HG02973 (cell line): ENCODE results near the gene ZNF672.
"Not testable (repeated sequence)": the region's sequence is repeated elsewhere in the genome, so short reads cannot be mapped to it uniquely, and the experiment has no call there.

Experiments
- ATAC-seq: cut with Tn5 transposase; IDR thresholded peaks from one replicate; pipeline ENCODE4 v1.9.1; 2021; ENCODE audit warnings: moderate library complexity; ENCODE audit not compliant: unreplicated experiment

The ZNF672 gene

DNA sequence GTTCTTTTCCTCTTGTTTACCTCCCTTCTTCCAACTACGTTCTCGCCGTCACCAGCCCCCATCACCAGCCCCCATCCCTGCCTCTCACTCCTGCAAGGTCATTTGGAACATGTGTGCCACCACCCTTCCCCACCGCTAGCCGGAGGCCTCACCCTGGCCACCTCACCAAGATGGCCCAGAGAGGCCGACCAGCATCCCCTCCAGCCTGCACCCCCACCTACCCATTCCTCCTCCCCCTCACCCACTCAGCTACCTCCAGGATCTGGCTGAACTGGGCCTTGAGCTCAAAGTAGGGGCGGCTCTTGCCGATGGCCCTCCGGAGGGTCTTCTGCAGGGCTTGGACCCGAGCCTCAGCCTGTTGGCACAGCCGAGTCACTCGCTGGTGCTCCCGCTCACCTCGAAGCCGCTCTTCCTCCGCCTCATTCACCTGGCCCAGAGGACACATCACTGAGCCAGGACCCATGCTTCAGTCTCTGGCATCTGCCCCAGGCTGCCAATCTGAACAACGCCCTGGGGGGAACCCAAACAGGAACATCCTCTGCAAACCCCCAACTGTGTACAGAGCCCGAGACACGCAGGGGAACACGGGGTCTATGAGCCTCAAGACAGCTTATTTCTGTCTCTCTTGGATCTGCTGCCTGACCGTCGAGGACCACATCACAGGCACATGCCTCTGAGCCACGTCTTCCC is 25.1 kb upstream of the ZNF672 start:
- no peak for ATAC-seq

GRCh38 chr1:248813546-248813945 is 24.5 kb upstream of the ZNF672 start:
- ATAC-seq = no peak

DNA sequence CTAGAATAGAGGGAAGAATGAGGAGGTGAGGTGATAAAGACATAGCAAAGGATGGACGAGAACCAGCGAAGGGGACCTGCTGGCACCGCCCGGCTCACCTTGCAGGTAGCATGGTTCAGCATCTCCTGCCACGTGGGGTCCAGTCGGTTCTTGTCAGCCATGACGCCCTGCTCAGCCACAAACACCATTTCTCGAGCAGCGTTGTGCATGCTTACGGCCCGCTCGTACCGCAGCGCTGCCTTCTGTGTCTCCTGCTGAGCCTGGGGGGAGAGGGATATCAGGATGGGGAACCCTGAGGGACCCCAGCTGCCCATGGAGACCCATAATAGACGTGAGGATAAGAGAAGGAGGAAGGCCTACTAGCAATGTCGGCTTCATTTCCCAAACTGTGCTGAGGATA is 23.7 kb upstream of the ZNF672 start:
- ATAC-seq = no peak

DNA sequence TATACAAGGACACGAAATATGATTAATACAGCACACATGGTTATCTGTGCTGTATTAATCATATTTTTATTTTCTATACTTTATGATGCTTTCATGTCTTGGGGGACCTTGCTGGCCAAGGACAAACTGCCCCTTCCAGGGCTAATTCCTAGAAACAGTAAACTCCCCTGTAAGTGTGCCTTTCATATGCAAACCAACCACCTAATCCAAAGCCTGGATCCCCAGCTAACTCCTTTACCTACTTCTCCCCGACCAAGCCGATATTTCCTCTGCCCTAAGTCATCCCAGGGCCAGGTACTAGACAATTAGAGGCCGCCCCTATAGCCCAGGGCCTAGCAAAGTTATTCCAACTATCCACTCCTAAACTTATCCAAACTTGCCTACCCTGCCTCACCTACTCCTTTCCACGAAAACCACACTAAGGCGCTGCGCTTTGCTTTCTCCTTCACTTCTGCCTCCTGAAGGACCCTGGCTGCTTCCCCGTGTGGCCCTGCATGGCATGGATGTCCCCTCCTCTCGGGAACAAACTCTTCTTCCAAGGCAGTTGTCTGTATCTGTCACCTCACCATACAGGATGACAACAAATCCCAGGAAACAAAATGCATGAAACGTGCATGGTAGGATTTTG is 22.5 kb upstream of the ZNF672 start:
- ATAC-seq = no peak

DNA sequence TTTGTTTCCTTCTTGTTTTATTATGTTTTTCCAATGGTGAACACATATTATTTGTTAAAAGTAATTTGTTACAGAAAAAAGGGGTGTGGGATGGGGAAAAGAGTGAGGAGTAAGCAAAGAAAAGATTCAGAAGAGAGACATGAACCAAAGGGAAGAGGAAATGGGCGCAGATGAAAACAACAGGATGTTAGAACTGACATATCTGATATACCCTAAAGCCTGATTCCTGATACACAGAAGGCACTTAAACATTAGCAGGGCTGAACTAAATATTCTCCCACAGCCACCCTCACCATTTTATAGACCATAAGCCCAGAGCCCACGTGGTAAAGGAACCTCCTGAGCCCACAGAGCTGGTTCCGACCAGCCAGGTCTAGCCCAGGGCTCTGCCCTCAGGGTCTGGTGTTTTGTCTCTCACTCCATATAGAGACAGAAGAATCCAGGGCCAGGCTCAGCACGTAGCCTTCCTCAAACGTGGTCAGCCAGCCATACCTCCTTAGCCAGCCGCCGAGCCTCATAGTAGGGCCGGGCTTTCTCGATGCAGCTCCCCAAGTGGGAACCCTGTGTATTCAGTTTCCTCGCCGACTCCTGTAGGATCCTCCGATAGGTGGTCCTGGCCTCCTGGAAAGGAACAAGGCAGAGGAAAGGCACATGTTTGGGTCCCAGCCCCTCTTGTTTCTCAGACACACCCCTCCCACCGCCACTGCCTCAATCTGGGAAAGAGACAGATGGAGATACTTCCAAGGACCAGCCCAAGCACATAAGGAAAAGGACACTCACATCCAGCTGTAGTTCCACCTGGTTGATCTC is 21.8 kb upstream of the ZNF672 start:
- ATAC-seq = no peak

GRCh38 chr1:248817065-248817464 is 21.0 kb upstream of the ZNF672 start:
- ATAC-seq = no peak

DNA sequence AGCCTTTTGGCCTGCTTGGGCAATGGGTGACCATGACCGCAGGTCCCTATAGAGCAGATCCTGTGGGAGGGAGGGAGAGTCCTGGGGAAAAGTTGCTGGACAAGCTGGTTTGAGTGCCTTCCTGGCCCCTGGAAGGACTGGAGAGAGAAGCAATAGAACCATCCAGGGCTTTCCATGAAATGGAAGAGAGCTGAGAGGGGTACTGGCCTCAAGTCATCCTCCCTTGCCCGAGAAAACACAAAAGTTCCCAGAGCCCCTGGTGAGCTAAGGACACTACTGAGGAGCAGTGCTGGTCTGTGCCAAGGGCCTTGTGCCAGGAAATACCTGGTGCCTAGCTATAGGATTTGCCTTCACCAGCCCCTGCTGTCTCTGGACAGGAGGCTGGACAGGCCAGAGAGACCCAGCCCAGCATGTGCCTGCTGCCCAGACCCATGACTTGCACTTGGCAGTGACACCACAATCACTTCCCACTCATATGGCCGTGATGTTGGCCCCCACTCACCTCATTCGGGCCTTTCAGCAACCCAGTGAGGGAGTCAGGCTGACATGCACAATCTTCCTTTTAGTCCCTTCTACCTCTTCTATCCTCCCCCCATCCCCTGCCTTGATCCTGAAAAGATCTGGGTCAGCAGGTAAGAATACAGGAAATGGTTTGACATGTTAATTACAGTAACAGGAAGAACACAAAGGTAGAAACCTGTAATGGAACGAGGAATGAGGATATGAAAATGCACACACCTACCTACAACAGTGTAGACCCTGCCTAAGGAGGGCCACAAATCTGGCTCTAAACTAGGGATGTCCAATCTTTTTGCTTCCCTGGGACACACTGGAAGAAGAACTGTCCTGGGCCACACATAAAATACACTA is 19.3 kb upstream of the ZNF672 start:
- ATAC-seq = peak; percentile 58

- no peak for ATAC-seq
Observed at GRCh38 chr1:248820041-248820585, 17.9 kb upstream of the ZNF672 start.

DNA sequence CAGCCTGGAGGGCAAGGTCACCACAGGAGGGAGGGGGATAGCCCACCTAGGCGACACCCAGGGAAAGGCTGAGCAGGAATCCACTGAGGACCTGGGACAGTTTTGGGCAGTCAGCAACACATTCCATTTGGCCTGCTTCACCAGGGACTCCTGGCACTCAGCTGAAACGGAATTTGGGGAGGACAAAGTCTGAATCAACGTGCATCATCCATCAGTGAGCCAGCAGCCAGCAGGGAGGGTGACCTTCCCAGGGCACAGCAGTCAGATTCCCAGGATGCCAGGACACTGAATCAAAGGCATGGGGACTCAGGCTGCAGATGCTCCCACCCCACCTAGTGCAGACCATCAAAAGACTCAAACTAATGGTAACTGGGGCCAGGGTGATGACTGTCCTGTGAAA is 16.9 kb upstream of the ZNF672 start:
- ATAC-seq = no peak

GRCh38 chr1:248821641-248822040 is 16.4 kb upstream of the ZNF672 start:
- no peak for ATAC-seq

DNA sequence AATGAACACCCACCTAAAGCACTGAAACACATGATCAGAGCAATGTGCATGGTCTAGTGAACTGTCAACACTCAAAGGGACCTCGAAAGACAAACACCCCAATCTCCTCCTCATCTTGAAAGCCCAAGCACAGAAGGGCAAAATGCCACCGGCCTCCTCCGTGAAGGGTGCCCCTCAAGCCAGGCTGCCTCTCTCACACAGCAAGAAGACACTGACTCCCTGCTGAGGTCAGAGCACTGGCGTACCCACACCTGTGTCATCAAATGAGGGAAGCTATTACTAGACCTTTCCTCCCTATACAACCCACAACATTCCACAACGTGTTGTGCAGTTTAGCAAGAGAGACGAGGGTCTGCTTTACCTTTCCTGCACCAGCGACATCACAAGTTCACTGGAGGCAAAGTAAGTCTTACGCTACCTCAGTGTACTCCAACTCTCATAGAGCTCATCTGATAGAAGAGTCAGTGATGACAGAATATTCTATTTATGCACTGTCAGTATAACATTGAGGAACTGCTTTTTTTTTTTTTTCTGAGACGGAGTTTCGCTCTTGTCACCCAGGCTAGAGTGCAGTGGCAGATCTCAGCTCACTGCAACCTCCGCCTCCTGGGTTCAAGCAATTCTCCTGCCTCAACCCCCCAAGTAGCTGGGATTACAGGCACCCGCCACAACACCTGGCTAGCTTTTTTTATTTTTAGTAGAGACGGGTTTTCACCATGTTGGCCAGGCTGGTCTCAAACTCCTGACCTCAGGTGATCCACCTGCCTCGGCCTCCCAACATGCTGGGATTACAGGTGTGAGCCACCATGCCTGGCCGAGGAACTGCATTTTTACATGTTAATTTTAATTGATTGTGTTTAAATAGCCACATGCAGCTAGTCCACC is 15.6 kb upstream of the ZNF672 start:
- ATAC-seq = peak; percentile 16

GRCh38 chr1:248823517-248824001 is 14.5 kb upstream of the ZNF672 start:
- ATAC-seq = no peak

DNA sequence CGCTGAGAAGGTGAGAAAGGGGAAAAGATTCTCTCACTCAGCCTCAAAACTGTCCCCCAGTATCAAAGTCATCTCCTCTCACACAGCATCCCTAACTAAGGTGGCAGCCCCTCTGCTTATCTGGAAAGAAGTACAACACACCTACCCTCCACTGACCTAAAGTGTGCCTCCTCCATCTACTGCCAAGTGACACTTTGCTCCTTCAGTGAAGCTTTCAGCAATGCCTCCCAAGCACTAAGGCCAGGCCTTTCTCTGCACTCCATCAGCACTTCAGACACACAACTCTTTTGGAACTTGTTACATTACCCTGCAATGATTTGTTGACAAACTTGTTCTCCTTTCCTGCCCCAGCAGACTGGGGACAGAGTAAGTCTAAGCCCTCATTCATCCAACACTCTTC is 13.7 kb upstream of the ZNF672 start:
- ATAC-seq = no peak

DNA sequence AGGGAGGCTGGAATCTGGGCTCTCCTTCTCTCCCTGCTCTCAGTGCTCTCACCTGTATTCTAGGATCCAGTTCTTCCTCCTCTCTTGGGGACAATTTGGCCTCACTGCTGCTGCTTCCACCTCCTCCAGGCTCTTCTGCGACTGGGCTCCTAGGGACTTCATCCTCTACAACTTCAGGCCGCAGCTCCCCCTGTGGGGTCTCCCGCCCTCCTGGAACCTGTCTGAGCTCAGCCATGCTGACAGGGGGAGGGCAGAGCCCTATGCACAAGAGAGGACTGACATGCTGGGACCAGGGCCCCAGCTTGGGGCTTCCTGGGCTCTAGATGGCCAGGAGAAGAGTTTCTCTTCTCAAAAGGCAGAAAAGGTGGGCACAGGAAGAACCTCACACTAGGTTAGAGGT is 13.3 kb upstream of the ZNF672 start:
- ATAC-seq = no peak

GRCh38 chr1:248825136-248825535 is 12.9 kb upstream of the ZNF672 start:
- ATAC-seq = no peak

- peak; percentile 3 for ATAC-seq
Observed at GRCh38 chr1:248825573-248825908, 12.5 kb upstream of the ZNF672 start.

DNA sequence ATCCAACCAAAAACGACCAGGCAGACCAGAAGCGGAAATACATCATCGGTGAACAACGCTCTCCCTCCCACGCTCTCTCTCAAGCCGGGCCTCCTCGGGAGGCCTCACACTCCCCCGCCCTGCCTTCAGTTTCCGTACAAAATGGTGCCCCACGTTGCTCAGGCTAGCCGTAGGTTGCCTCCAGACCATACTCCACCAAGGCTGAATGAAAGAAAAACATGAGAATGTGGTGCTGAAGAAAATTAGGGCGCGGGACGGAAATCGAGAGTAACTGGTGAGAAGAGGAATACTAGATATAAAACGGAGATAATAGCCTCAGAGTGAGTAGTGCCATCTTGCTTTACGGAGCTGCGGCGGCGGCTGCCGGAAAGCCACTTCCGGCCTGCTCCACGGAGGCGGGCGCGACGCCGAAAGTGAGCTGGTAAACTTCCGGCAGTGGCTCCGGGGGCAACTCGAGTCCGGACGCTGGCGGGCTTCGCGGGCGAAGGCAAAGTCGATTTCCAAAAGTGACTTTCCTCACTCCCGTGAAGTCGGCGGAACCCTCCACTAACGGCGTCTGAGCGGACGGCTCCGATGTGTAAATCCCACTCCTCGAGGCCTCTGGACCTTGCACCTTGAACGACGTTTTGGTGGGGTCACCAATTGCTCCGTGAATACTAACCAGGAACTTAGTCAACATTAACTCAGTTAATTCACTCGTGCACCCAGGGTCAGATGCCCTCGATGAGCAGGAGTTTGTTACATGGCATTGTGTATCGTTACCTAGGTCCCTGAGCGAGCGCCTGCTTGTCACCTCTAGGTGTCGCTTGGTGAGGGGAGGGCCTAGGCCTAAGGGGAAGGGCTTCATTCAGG is 11.9 kb upstream of the ZNF672 start, which contains the start of gene SH3BP5L:
Gene SH3BP5L (minus strand): TSS at position 7 of the 852 bp plus-strand sequence. CDS start 980 bp downstream, outside the sequence.
- ATAC-seq = peak; percentile 88

DNA sequence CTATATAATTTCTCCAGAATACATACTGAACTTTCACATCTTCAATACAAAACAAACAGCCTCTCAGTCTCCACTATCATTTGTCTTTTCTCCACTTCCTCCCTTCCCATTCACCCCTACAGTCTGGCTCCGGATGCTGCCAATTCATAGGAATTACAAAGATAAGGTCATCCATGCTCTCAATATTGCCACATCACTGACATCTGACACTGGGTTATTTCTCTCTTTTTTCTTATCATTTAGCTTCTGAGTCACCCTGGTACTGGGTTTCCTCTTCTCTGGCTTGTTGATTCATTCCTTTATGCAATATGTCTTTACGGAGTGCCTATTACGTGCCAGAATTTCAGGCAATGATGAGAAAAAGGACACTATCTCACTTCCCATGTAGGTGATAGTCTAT is 9.2 kb upstream of the ZNF672 start:
- no peak for ATAC-seq

DNA sequence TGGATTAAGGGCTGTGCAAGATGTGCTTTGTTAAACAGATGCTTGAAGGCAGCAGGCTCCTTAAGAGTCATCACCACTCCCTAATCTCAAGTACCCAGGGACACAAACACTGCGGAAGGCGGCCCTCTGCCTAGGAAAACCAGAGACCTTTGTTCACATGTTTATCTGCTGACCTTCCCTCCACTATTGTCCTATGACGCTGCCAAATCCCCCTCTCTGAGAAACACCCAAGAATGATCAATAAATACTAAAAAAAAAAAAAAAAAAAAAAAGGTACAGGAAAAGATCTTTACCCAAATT is 7.4 kb upstream of the ZNF672 start:
- not testable (repeated sequence) for ATAC-seq
